Measurements from ENCODE around the gene PTH2R.
"Not testable (repeated sequence)": the region's sequence is repeated elsewhere in the genome, so short reads cannot be mapped to it uniquely, and the experiment has no call there.

PTH2R gene

GRCh38 chr2:208392300-208392699, 14.3 kb upstream of the PTH2R start:
- DNase-seq (ENCODE audit: low read depth): no peak

GRCh38 chr2:208396796-208397195, 9.8 kb upstream of the PTH2R start:
- not testable (repeated sequence) for DNase-seq (ENCODE audit: low read depth)

GRCh38 chr2:208399201-208399600, 7.4 kb upstream of the PTH2R start:
- no peak for DNase-seq (ENCODE audit: low read depth)

GRCh38 chr2:208407667-208408066, 1.1 kb downstream of the PTH2R start:
- DNase-seq (ENCODE audit: low read depth): no peak

GRCh38 chr2:208413931-208414330, 7.3 kb downstream of the PTH2R start:
- no peak for DNase-seq (ENCODE audit: low read depth)

GRCh38 chr2:208415255-208415654, 8.7 kb downstream of the PTH2R start:
- no peak for DNase-seq (ENCODE audit: low read depth)

- DNase-seq (ENCODE audit: low read depth): no peak
These were observed 9.3 kb downstream of the PTH2R start for GRCh38 chr2:208415897-208416296.

- DNase-seq (ENCODE audit: low read depth): no peak
These were observed 19.9 kb downstream of the PTH2R start for GRCh38 chr2:208426412-208427045.

GRCh38 chr2:208437755-208438154, 31.2 kb downstream of the PTH2R start:
- no peak for DNase-seq (ENCODE audit: low read depth)

GRCh38 chr2:208440716-208441115, 34.1 kb downstream of the PTH2R start:
- no peak for DNase-seq (ENCODE audit: low read depth)

GRCh38 chr2:208441951-208442350, 35.4 kb downstream of the PTH2R start:
- DNase-seq (ENCODE audit: low read depth): no peak

- DNase-seq (ENCODE audit: low read depth): not testable (repeated sequence)
These were observed 40.9 kb downstream of the PTH2R start for GRCh38 chr2:208447447-208447846.

GRCh38 chr2:208451061-208451460, 44.5 kb downstream of the PTH2R start:
- DNase-seq (ENCODE audit: low read depth): no peak

- no peak for DNase-seq (ENCODE audit: low read depth)
These were observed 48.3 kb downstream of the PTH2R start for GRCh38 chr2:208454861-208455260.

- no peak for DNase-seq (ENCODE audit: low read depth)
These were observed 57.1 kb downstream of the PTH2R start for GRCh38 chr2:208463721-208464120.

- no peak for DNase-seq (ENCODE audit: low read depth)
These were observed 57.6 kb downstream of the PTH2R start for GRCh38 chr2:208464205-208464604.

- no peak for DNase-seq (ENCODE audit: low read depth)
These were observed 59.7 kb downstream of the PTH2R start for GRCh38 chr2:208466151-208466919.

GRCh38 chr2:208466920-208467298, 60.3 kb downstream of the PTH2R start:
- DNase-seq (ENCODE audit: low read depth): no peak

GRCh38 chr2:208467564-208467963, 61.0 kb downstream of the PTH2R start:
- no peak for DNase-seq (ENCODE audit: low read depth)

- DNase-seq (ENCODE audit: low read depth): no peak
These were observed 71.1 kb downstream of the PTH2R start for GRCh38 chr2:208477741-208478140.

GRCh38 chr2:208479342-208479741, 72.8 kb downstream of the PTH2R start:
- DNase-seq (ENCODE audit: low read depth): no peak

- not testable (repeated sequence) for DNase-seq (ENCODE audit: low read depth)
These were observed 75.4 kb downstream of the PTH2R start for GRCh38 chr2:208481945-208482344.

GRCh38 chr2:208482453-208483015, 75.9 kb downstream of the PTH2R start:
- not testable (repeated sequence) for DNase-seq (ENCODE audit: low read depth)

Measured in fibroblast of gingiva (primary cell).